Natural killer cell (primary cell): ENCODE data around the gene ZNF318. TPM values are rescaled to one million over a fixed set of nuclear protein-coding genes. Genes with fewer than 3 reads are reported as not detected.

Experiments
- ATAC-seq, 3 donors: fragments of 150-1000 bp in 2 of 3; fragments of 200-7000 bp in 1 of 3; cut with Tn5 transposase; 1 replicate in 1 of 3; 2 replicates in 2 of 3; pipeline ENCODE4 v1.10.0; 2021; ENCODE audit warnings: mild to moderate bottlenecking in 2 of 3, moderate library complexity in 2 of 3
- DNase-seq, 2 donors: peaks; one replicate each; pipeline versions ENCODE4 v3.0.0 to v3.0.0-alpha.2; 2013 to 2021; ENCODE audit warnings: mixed read lengths in 1 of 2
- H3K27ac ChIP-seq: one replicate; pipeline ENCODE4 v1.5.1; 2013; ENCODE audit warnings: mild to moderate bottlenecking, low read length
- H3K27me3 ChIP-seq: one replicate; pipeline ENCODE4 v1.6.1; 2013; ENCODE audit warnings: low read length; ENCODE audit not compliant: control insufficient read depth, insufficient read depth
- H3K36me3 ChIP-seq: one replicate; pipeline ENCODE4 v1.6.1; 2013; ENCODE audit warnings: low read length; ENCODE audit not compliant: control insufficient read depth, insufficient read depth
- H3K4me1 ChIP-seq: one replicate; pipeline ENCODE4 v1.6.1; 2013; ENCODE audit warnings: low read length; ENCODE audit not compliant: control insufficient read depth, insufficient read depth
- H3K4me3 ChIP-seq: one replicate; pipeline ENCODE4 v1.5.1; 2013; ENCODE audit warnings: low read length
- H3K9me3 ChIP-seq: one replicate; pipeline ENCODE4 v1.6.1; 2013; ENCODE audit warnings: low read length; ENCODE audit not compliant: control insufficient read depth, insufficient read depth
- H3K27ac Mint-ChIP-seq, 2 donors: one replicate each; pipeline ENCODE4 v1.8.0; 2022; ENCODE audit warnings: mild to moderate bottlenecking in 2 of 2, mixed read lengths in 2 of 2, moderate library complexity in 1 of 2
- H3K27me3 Mint-ChIP-seq, 2 donors: one replicate each; pipeline ENCODE4 v1.8.0; 2022; ENCODE audit warnings: low read depth in 2 of 2, mixed read lengths in 2 of 2
- H3K36me3 Mint-ChIP-seq: one replicate; pipeline ENCODE4 v1.8.0; 2022; ENCODE audit warnings: mixed read lengths
- H3K4me1 Mint-ChIP-seq, 2 donors: one replicate each; pipeline ENCODE4 v1.8.0; 2022; ENCODE audit warnings: mixed read lengths in 2 of 2
- H3K4me3 Mint-ChIP-seq: one replicate; pipeline ENCODE4 v1.8.0; 2022; ENCODE audit warnings: mild to moderate bottlenecking, moderate library complexity, mixed read lengths
- H3K9me3 Mint-ChIP-seq, 2 donors: one replicate each; pipeline ENCODE4 v1.8.0; 2022; ENCODE audit warnings: mixed read lengths in 2 of 2
- WGBS: methylation state at CpG from one replicate; pipeline ENCODE4 v1.1.7; 2013; ENCODE audit warnings: missing lambda C conversion rate; ENCODE audit not compliant: insufficient coverage; 5-methylcytosine and 5-hydroxymethylcytosine counted together
- intact Hi-C: fragments of 100-400 bp; cut with micrococcal nuclease; formaldehyde crosslinking; loops from one replicate; pipeline ENCODE4 v1.14.2; 2022
- total RNA-seq, 4 donors: library from RNA; stranded (reverse); fragments of 120-200 nt in 1 of 4; gene quantifications; one replicate each; pipeline versions ENCODE4 v1.2.3 to v1.2.4, GENCODE V29; 2013 to 2022
- TF ChIP-seq, protein P1 (sequence below): fragments of 200-600 bp; IDR thresholded peaks from one replicate; pipeline ENCODE4 v1.8.0; 2022; ENCODE audit warnings: antibody characterized with exemption

ZNF318 gene
- total RNA-seq, 3 donors from 2014 or later (not counting 1 experiment from before 2014, with no cell fraction given) = 34.6 to 45.9 (median 43.0) TPM

- TF ChIP-seq, protein P1, sequence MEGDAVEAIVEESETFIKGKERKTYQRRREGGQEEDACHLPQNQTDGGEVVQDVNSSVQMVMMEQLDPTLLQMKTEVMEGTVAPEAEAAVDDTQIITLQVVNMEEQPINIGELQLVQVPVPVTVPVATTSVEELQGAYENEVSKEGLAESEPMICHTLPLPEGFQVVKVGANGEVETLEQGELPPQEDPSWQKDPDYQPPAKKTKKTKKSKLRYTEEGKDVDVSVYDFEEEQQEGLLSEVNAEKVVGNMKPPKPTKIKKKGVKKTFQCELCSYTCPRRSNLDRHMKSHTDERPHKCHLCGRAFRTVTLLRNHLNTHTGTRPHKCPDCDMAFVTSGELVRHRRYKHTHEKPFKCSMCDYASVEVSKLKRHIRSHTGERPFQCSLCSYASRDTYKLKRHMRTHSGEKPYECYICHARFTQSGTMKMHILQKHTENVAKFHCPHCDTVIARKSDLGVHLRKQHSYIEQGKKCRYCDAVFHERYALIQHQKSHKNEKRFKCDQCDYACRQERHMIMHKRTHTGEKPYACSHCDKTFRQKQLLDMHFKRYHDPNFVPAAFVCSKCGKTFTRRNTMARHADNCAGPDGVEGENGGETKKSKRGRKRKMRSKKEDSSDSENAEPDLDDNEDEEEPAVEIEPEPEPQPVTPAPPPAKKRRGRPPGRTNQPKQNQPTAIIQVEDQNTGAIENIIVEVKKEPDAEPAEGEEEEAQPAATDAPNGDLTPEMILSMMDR = no peak
- H3K4me1 ChIP-seq = no peaks in the 10 kb centered on the region
- Mint-ChIP-seq H3K27ac (no peak overlapping the region), H3K27me3 (peaks cover 0 to 22% of the 10 kb centered on the region in 2 donors), H3K4me1 (no peaks in the 10 kb centered on the region), H3K4me3 (no peak overlapping the region), H3K36me3 (no peaks in the 10 kb centered on the region), H3K9me3 (no peaks in the 10 kb centered on the region)
- no peaks in the 10 kb centered on the region for H3K36me3 ChIP-seq
- no peak overlapping the region for H3K27ac ChIP-seq
- no peaks in the 10 kb centered on the region for H3K9me3 ChIP-seq
- H3K27me3 ChIP-seq = peaks cover 3% of the 10 kb centered on the region
- intact Hi-C loops = no loop called here
- ATAC-seq (no peak), DNase-seq (no peak)
- no peak overlapping the region for H3K4me3 ChIP-seq
- 69% methylated on average over 7 of the region's 7 CpGs for WGBS
These were observed 81.4 kb downstream of the ZNF318 start for GRCh38 chr6:43287717-43288679.

GRCh38 chr6:43286980-43287716 lies 82.3 kb downstream of the ZNF318 start:
- ATAC-seq = no peak

DNA sequence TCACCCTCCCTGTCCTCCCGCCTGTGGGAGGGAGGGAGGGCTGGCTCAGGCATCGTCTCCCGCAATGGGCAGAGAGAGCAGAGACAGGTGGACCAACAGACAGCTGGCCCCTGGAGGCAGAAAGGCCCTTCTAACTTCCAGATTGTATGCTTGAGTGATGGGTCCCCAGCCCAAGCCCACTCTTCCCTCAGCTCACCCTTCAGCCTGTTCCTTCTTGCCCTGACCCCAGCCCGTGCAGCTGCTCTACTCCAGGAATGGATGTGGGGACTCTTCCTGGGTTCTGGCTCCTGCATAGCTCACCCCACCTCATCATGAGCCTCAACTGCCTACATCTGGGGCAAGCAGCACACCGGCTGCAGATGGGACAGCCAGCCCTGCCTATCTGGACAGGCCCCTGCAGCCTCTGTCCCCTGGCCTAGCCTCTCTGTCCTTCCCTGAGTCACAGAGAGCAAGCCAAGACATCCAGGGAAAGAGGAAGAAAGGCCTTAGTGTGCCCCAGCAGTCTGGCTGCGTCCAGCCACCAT lies 82.9 kb downstream of the ZNF318 start:
- no peaks in the 10 kb centered on the region for H3K4me1 ChIP-seq
- H3K27ac ChIP-seq = no peak overlapping the region
- TF ChIP-seq, protein P1 = no peak
- H3K27me3 Mint-ChIP-seq = peaks cover 11 to 29% of the 10 kb centered on the region in 2 donors
- H3K4me1 Mint-ChIP-seq = no peaks in the 10 kb centered on the region
- no peaks in the 10 kb centered on the region for H3K9me3 ChIP-seq
- DNase-seq (no peak), ATAC-seq (no peak)
- H3K36me3 ChIP-seq = no peaks in the 10 kb centered on the region
- H3K27ac Mint-ChIP-seq = no peak overlapping the region
- WGBS = 91% methylated on average over 6 of the region's 6 CpGs
- H3K4me3 Mint-ChIP-seq = no peak overlapping the region
- intact Hi-C loops = no loop called here
- peaks cover 3% of the 10 kb centered on the region for H3K27me3 ChIP-seq
- H3K9me3 Mint-ChIP-seq = no peaks in the 10 kb centered on the region
- no peaks in the 10 kb centered on the region for H3K36me3 Mint-ChIP-seq
- H3K4me3 ChIP-seq = no peak overlapping the region

More at GRCh38 chr6:43286980-43287716, 82.3 kb downstream of the ZNF318 start:
- no peak overlapping the region for H3K4me3 Mint-ChIP-seq
- no peak overlapping the region for H3K27ac ChIP-seq
- no peaks in the 10 kb centered on the region for H3K36me3 Mint-ChIP-seq
- peaks cover 5 to 26% of the 10 kb centered on the region in 2 donors for H3K27me3 Mint-ChIP-seq
- no peaks in the 10 kb centered on the region for H3K36me3 ChIP-seq
- intact Hi-C loops = no loop called here
- no peak for DNase-seq
- no peaks in the 10 kb centered on the region for H3K4me1 Mint-ChIP-seq
- no peaks in the 10 kb centered on the region for H3K4me1 ChIP-seq
- H3K4me3 ChIP-seq = no peak overlapping the region
- no peaks in the 10 kb centered on the region for H3K9me3 ChIP-seq
- no peak overlapping the region for H3K27ac Mint-ChIP-seq
- H3K9me3 Mint-ChIP-seq = no peaks in the 10 kb centered on the region
- peaks cover 3% of the 10 kb centered on the region for H3K27me3 ChIP-seq
- 78% methylated on average over 10 of the region's 10 CpGs for WGBS
- TF ChIP-seq, protein P1 = no peak

Other genes starting within 250 kb of the ZNF318 start
- 10 to 100 TPM; 31.6 to 33.0 (median 32.0) TPM for gene SRF, start 198.4 kb downstream of the ZNF318 start, total RNA-seq
- gene CUL9, start 187.5 kb downstream of the ZNF318 start, total RNA-seq = 10 to 100 TPM; 73.1 to 85.7 (median 73.9) TPM
- 10 to 100 TPM in 1 of 3 donors, 1 to 10 TPM in 2; 6.1 to 10.2 (median 8.0) TPM for gene DNPH1, start 140.2 kb downstream of the ZNF318 start, total RNA-seq
- under 1 TPM in 1 of 3 donors, not detected in 2; 0.07 TPM for gene TTBK1, start 126.2 kb downstream of the ZNF318 start, total RNA-seq
- gene SLC22A7, start 71.4 kb downstream of the ZNF318 start, total RNA-seq = not detected
- 1 to 10 TPM; 3.6 to 5.3 (median 4.3) TPM for gene CRIP3, start 60.8 kb downstream of the ZNF318 start, total RNA-seq
- gene ABCC10, start 57.9 kb upstream of the ZNF318 start, total RNA-seq = 10 to 100 TPM; 74.6 to 90.5 (median 81.9) TPM
- not detected for gene DLK2, start 85.9 kb upstream of the ZNF318 start, total RNA-seq
- 10 to 100 TPM; 26.7 to 33.8 (median 29.9) TPM for gene TJAP1, start 107.9 kb upstream of the ZNF318 start, total RNA-seq
- gene LRRC73, start 140.7 kb upstream of the ZNF318 start, total RNA-seq = under 1 TPM; 0.24 to 0.68 (median 0.45) TPM
- gene YIPF3, start 147.3 kb upstream of the ZNF318 start, total RNA-seq = 10 to 100 TPM; 59.3 to 78.4 (median 70.0) TPM
- 10 to 100 TPM; 22.3 to 29.3 (median 25.8) TPM for gene POLR1C, start 147.4 kb upstream of the ZNF318 start, total RNA-seq
- gene XPO5, start 206.4 kb upstream of the ZNF318 start, total RNA-seq = 10 to 100 TPM; 47.6 to 54.6 (median 48.7) TPM
- 10 to 100 TPM in 1 of 3 donors, 1 to 10 TPM in 2; 7.7 to 11.2 (median 7.8) TPM for gene POLH, start 206.5 kb upstream of the ZNF318 start, total RNA-seq